ENCODE data around the gene AURKA.

The AURKA gene
- total RNA-seq = 0.48 to 4.7 reads per million in 2 donors

DNA sequence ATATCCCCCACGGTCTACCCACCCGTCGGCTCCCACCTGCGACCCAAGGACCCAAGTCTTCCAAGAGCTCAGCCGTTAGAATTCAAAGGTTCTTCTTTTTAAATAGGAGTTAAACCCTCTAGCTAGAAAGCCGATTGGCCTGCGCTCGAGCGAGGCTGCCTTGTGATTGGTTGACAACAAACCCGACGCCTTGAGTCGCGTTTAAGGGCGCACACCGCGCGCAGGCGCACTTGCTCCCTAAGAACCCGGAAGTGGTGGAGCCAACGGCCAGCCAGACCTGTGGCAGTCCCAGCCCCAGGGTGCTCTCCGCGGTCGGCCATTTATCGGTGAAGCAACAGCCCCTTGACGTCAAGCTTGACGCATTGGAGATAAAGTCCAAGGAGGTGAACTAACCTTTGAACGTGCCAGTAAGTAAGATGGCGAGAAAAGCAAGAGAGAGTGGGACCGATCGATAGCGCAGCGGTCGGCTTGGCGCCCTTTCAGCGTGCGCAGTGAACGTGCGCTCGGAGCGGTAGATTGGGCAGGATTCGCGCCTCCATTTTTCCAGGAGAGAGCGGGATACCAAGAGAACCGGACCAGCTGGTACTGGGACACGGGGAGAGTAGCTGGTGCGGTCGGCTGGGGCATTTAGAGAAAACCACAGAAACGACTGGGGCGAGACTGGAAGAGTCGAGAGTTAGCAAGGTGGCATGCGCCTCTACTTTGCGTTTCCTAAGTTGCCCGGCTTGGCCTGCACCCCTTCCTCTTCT is at the start of gene AURKA, which contains the start of gene CSTF1:
AURKA (minus strand) TSS at position 84 of the 749 bp plus-strand sequence. CDS start 4,018 bp downstream, outside the sequence.
CSTF1 (plus strand) TSS at position 514 of the 749 bp plus-strand sequence. CDS start 2,908 bp downstream, outside the sequence.
- peak; percentile 98 for DNase-seq

DNA sequence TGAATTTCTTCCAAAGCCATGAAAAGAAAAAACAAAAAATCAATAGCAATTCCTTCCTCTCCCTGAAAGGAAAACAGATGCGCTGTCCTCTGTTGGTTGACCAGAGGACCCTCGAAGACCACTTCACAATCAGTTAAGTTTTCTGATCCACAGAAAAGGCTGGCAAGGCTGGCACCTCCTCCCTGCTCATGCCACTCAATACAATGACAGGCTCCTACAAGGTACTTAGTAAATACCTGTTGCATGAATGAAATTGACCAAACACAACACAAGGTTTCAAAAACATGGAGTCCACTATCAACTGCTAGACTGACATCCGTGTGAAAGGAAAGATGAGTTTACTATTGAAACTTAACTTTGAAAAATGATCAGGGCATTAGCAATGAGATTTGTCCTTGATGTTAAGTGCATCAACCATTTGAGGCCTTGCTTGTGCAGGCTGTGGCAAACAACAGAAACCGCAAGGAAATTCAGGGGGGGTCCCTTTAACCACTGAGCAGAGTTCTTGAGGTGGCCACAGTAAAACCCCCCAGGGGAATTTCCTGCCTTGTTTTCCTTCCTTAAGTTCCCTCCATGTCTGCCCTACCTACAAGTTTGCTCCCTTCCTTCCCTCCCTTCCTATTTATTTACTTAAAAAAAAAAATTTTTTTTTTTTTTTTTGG is 48.5 kb upstream of the AURKA start:
- DNase-seq = peak; percentile 35

DNA sequence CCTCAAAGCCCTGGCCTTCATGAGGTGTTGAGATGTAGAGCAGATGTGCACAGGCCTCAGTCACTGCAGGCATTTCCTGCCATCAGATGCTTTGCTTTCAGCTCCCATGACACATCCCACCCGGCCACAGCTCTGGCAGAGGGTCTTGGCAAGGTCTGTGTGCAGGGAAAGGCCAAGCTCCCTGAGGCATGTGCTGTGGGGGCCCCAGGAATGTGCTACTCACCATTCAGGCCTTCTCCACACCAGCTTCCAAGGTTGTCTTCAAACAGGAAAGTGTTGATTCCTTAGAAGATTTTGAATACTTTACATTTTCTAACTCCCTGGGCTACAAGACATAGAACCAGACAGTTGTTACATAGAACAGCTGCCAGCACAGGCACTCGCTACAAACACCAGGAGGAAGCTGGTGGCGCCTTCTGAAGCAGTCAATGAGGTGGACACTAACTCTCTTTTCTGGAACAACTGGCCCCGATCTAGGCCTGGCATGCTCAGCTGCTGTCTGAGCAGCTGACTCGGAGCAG is 47.8 kb upstream of the AURKA start:
- no peak for DNase-seq

DNA sequence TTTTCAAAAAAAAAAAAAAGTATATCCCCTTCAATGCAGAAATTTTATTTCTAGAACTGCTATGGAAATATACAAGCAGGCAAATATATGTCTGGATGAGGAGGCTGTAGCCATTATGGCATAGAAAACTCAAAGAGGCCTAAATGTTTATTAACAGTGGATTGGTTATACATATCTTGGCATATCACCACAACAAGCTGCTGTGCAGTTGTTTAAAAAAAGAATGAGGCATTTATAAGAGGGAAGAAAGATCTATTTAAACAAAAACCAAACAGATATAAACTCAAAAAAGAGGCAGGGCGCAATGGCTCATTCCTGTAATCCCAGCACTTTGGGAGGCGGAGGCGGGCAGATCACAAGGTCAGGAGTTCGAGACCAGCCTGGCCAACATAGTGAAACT is 46.3 kb upstream of the AURKA start:
- DNase-seq = no peak

DNA sequence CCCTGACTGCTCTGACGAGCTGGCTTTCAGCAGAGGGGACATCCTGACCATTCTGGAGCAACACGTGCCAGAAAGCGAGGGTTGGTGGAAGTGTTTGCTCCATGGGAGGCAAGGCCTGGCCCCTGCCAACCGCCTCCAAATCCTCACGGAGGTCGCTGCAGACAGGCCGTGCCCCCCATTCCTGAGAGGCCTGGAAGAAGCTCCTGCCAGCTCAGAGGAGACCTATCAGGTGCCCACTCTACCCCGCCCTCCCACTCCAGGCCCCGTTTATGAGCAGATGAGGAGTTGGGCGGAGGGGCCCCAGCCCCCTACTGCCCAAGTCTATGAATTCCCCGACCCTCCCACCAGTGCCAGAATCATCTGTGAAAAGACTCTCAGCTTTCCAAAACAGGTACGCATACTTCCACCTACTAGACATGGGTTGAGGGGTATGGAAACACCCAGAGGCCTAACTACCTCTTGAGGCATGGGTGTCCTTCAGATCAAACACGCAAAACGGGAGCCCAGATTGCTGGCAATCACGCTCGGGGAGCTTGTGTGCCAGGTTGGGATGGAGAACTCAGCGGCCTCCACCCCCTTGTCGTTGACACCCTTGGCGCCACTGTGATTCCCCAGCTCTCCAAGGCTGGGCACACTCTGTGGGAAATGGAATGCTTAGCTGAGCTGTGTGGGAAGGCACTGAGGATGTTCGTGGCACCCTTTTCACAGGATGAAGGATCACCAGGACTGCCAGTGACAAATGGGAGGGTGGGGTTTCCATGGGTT is 45.4 kb upstream of the AURKA start:
- DNase-seq = no peak

DNA sequence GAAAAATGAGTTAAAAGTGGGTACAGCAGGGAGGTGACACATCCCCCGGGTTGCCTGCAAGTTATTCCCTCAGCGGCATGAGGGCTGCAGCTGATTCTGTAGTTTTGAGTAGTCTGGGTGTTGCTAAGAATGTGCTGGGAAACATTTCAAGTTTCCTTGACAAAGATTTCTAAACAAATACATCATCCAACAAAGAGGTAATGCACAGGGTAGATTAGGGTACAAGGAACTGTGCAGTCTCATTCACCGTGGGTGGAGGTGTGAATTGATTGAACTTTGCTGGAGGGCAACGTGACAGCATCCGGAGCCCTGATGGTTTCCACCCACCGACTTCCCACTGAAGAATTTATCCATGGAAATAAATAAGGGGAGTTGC is 41.9 kb upstream of the AURKA start:
- no peak for DNase-seq

DNA sequence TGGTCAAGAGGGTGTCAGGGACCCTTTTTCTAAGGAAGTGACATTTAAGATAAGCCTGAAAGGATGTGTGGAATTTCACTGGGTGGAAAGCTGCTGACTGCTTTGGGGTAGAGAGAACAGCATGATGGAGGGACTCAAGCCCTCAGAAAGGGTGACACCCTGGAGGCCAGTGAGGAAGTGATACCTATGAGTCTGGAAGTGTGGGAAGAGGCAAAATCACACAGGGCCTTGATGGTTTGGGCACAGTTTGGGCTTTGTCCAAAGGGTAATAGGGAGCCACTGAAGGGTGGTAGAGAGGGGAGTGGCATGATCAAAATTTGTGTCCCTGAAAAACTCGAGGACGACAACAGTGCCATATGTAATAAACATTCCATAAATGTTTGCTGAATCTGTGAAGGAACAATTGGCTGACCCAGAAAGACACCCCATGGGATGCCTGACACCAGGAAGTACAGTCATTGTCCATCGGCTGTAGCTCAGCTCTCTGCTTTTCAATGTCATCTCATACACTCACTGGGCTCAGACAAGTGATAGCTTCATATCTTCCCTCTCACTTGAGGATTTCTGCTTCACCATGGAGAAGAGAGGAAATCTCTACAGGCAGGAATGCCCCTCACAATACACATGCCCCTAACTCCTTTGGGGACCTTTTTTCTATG is 41.3 kb upstream of the AURKA start:
- no peak for DNase-seq

DNA sequence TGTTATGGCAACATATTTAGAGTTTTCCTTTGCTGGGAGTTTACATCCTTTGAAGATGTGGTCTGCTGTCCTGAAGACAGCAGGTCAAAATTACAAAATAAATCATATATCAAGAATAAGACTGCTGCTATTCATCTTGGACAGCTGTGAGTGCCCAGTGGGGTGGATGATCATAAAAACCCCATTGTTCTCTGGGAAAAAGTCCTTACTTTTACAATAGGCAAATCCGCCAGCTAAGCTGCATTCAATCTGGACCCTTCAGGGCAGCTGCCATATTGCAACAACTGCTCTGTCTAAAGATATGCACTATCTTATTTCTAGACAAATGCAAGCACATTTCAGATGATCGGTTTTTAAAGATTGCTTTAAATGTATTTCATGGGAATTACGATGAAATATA is 39.5 kb upstream of the AURKA start:
- no peak for DNase-seq

DNA sequence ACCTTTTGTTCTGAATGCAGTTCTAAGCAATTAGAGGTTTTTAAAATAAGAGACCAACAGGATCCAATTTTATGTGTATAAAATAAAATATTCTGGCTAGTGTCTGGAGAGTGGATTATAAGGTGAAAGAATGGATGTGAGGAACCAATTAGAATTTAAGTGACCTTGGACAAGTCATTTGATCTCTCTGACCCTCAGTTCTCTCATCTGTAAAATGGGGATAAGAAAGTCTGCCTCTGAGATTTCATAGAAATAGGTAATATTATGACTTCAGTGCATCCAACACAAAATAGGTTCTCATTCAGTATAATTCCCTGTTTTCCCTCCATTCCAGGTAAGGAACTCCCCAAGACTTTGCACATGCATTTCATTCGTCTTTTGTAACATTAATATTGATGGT is 38.9 kb upstream of the AURKA start:
- no peak for DNase-seq

DNA sequence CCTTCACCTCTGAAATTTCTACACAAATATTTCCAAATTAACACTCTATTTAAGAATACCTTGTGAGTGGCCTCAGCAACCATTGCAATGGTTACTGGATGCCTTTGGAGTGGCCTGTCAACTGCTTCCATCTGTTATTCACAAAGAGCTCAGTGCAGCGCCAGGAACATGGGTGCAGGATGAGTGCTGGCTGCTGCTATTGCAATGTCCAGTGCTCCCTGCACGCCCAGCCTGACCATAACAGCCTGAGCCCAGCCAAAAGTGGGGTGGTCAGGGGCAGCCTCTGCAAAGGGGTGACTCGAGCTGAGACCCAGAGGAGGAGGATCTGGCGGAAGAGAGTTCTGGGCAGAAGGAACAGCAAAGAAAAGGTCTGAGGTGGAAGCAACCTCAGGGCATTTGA is 38.4 kb upstream of the AURKA start:
- no peak for DNase-seq

DNA sequence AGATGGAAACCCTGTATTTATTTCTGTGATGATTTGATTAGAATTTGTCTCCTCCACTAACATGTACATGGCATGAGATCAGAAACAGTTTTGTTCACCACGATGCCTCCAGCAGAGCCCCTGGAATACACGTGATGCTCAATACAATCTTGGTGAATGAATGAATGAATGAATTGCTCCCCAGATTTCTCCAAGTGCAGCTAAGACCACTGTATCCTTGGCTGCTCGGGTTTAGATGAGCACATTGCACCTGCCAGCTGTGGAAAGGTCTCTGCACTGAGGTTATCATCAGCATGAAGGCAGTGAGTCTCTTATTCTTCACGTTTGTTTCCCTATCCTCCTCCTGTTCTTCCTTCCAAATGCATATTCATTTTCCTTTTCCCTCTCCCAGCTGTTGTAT is 37.9 kb upstream of the AURKA start:
- no peak for DNase-seq

DNA sequence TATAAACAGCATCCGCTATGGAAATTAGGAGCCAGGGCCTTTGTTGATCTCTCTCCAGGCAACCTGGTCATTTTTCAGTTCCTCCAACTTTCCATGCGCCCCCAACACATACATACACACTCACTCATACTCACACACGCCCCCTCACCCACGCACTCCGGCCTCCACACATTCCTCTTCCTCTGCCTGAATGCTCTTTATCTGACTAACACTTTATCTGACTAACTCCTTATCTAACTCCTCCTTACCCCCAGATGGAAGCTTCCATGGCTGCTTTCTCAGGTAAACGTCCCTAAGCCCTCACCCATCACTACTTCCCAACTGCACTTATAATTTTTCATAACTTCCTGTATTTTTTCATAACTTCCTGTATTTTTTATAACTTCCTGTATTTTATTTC is 37.5 kb upstream of the AURKA start:
- DNase-seq = no peak

DNA sequence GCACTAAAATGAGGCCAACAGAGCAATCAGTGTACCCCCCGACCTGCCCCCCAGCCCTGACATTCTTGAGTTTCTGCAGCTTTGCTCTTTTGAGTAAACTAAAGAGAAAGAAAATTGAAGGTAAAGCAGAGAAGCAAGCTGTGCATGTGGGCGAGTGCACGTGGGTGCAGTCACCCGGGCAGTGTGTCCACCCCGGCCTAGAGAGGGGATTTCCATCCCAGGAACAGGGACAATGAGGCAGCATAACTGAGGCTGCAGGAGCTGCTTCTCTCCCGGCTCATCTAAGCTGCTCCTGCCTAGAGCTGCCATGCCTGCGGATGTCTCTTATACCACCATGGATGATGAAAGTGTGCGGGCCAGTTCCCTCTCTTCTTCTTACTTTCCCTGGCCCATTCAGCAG is 36.9 kb upstream of the AURKA start:
- DNase-seq = no peak

DNA sequence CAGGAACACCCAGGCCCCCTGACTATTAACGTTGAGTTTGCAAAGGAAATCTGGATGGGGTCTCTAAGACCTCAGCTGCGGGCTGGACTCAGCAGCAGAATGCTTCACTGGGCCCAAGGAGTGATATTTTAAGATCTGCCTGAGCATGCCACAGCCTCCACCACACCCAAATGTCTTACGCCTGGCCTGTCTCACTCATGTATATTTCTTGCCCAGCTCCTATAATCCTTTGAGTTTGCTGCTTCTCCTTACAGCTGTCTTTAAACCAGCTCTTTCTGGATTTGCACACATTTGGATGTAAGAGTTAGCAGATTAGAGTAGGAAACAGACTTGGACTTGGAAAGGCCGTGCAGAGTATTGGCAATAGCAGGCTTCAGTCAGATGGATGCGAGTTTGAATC is 36.4 kb upstream of the AURKA start:
- no peak for DNase-seq

DNA sequence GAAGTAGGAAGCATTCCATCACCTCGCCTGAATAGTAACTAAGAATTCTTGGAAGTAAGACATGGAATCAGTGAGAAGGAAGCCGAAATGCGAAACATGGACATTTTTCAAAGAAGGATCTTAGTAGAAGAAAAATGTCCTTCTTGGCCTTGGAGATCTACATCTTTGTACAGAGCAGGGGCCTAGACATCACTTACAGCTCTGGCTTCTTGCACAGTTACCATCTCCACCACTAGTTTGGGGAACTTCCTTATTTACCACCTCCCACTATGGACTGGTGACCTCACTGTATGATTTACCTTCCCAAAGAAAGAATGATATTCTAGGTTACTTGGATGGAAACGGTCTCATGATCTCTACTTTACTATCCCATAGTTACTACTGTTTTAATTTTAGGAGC is 35.8 kb upstream of the AURKA start:
- no peak for DNase-seq

DNA sequence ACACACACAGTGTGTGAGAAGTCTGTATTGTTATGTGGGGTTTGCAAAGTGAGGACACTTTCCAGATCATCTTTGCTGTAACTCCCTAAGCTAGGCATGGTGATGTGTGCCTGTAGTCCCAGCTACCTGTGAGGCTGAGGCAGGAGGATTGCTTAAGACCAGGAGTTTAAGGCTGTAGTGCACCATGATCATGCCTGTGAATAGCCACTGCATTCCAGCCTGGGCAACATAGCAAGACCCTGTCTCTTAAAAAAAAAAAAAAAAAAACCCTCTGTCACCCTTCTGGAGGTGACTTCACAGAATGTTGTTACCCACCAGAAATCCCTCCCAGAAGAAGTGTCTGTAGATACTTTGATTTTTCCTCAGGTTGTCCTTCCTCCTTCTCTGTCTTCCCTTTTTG is 34.9 kb upstream of the AURKA start:
- no peak for DNase-seq

DNA sequence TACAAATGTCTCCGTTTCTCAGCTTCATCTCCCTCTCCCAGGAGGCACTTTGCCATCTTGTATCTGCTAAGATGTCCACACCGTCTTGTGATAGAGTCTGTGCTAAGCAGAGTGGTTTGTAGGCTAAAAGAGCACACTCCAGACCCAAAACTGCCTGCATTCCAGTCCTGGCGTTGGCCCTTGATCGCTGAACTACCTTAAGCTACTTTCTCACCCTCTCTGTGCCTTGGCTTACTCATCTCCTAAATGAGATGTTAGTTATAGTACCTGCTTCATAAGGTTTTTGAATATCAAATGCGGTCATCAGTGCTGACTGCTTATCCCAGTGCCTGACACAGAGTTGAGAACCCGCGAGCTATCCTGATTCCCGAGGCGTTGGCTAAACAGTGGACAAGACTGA is 34.0 kb upstream of the AURKA start:
- no peak for DNase-seq

DNA sequence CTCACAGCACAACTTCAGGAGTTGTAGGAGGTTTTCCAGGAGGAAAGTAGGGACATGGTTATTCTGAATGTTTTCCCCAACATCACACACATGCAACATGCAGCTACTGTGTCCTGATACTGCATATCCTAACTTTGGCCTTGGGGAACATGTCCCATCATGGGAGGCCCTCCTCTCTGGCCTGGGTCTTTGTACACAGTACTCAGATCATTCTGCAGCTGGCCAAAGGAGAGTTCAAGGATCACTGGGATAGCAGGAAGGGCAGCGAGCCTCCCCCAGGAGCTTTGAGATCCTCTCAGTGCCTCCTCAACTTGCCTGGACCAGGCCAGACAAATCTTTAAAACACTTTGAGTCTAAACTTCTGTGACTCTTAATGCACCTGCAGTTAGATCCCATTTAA is 32.9 kb upstream of the AURKA start:
- DNase-seq = no peak

DNA sequence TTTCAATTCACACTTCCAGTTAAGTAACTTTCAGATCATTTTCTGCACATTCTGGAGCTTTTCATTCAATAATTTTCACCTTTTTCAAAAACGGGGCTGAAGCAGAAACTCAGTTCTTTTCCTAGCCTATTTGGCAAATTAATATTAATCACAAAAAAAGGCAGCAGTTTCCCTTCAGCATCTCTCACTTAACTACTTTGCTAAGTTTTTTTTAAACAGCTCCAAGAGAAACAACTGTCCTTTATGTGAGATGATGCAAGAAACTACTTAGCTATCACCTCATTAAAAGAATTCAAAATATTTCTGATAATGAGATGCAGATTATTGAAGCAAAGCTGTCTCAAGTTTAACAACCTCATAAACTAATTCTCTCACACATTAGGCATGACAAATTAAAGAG is 31.9 kb upstream of the AURKA start:
- DNase-seq = no peak

DNA sequence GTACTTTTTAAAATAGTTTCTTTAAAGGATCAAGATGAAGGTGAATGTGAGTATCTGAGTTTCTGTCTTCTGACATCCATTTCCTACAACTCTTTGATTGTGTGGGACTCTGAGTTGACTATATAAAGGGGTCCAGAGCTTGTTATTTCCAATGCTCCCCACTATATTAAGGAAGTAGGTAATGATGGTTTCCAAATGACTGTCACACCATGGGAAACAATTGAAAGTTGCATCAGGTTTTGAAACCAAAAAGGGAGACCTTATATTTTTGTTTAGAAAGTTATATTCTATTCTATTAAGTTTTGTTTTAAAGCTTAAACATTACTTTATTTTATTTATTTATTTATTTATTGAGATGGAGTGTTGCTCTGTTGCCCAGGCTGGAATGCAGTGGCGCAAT is 31.2 kb upstream of the AURKA start:
- no peak for DNase-seq

DNA sequence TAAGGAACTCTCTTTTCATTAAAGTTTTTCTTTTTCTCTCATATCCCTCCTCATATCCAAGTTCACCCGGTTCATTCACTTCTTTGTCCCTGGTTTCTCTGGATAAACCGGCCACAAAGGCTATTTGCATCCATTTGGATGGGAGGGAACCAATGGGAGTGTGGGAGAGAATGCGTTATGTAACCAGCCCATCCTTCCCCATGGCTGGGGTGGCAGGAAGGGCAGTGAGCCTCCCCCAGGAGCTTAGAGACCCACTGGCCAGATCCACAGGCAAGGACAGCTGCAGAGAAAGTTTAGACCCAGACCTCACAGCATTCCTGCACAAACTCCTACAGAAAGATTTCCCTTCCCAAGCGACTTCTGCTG is 30.8 kb upstream of the AURKA start:
- no peak for DNase-seq

DNA sequence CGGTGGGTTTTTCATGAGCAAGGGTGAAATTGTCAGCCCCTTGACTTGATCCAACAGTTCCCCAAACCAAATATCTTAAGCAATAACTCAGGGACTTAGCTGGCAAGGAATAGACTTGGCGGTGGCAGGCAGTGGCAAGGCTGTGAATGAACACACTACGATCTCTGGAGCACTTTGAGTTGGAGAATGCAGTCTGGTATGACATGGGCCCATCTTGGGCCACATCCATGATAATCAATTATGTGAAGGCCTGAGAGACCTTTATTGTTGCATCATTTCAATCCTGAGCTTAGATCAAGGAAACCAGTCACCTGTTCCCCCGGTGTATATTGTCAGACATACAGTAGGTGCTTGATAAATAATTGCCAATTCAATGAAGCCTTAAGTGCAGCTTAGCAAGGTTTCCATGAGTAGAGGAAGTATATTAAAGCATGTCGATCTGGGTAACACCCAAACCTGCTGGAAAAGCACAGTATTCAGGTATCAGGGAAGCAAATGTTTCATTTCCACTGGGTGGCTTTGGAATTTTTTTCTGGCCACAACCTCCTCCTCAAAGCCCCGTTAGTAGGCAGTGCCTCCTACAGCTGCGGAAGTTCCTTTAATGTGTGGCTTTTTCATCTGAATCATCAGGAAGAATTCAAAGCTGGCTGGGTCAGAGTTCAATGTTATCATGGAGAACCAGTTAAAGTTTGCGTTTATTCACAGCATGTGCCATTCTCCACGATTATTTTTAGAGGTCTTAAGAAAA is 30.2 kb upstream of the AURKA start:
- DNase-seq = no peak
